SK-N-SH treated with all-trans-retinoic acid at 6 μM for 48 hours (cell line): ENCODE results near the gene GPR18.

Experiments used
- ATAC-seq: fragments of 200-7000 bp; cut with Tn5 transposase; 3 replicates; pipeline ENCODE4 v1.9.1; 2020; ENCODE audit warnings: mild to moderate bottlenecking, moderate library complexity
- ARNTL ChIP-seq: fragments of 450-650 bp; formaldehyde crosslinking; IDR thresholded peaks from 2 replicates; pipeline ENCODE4 v1.5.0; 2020; ENCODE audit warnings: low read depth, mild to moderate bottlenecking, moderate library complexity, borderline replicate concordance
- BACH2 ChIP-seq: fragments of 250-450 bp; sonication (Bioruptor Pico); IDR thresholded peaks from 2 replicates; pipeline ENCODE4 v1.9.0; 2021; ENCODE audit warnings: mild to moderate bottlenecking, borderline replicate concordance
- CSDC2 ChIP-seq: fragments of 250-450 bp; sonication (Bioruptor Pico); IDR thresholded peaks from 2 replicates; pipeline ENCODE4 v1.5.0; 2020; ENCODE audit warnings: mild to moderate bottlenecking, moderate library complexity
- ESRRG ChIP-seq: fragments of 250-450 bp; sonication (Bioruptor Pico); IDR thresholded peaks from 2 replicates; pipeline ENCODE4 v1.6.1; 2021; ENCODE audit warnings: mild to moderate bottlenecking
- GLIS3 ChIP-seq: fragments of 250-450 bp; sonication (Bioruptor Pico); IDR thresholded peaks from 2 replicates; pipeline ENCODE4 v1.5.0; 2020; ENCODE audit warnings: mild to moderate bottlenecking, moderate library complexity
- ISL1 ChIP-seq: fragments of 250-450 bp; sonication (Bioruptor Pico); IDR thresholded peaks from 2 replicates; pipeline ENCODE4 v2.1.2; 2022; ENCODE audit warnings: mild to moderate bottlenecking, moderate library complexity
- OSR1 ChIP-seq: fragments of 250-450 bp; sonication (Bioruptor Pico); IDR thresholded peaks from 2 replicates; pipeline ENCODE4 v1.8.0; 2022; ENCODE audit warnings: moderate library complexity, mild to moderate bottlenecking, inconsistent platforms
- PATZ1 ChIP-seq: fragments of 250-450 bp; sonication (Bioruptor Pico); IDR thresholded peaks from 2 replicates; pipeline ENCODE4 v1.8.0; 2020; ENCODE audit warnings: mild to moderate bottlenecking, moderate library complexity, borderline replicate concordance
- POU6F1 ChIP-seq: fragments of 250-450 bp; sonication (Bioruptor Pico); IDR thresholded peaks from 2 replicates; pipeline ENCODE4 v1.8.0; 2021; ENCODE audit warnings: low read depth, mild to moderate bottlenecking, moderate library complexity, borderline replicate concordance
- PPARA ChIP-seq: fragments of 250-450 bp; sonication (Bioruptor Pico); IDR thresholded peaks from 2 replicates; pipeline ENCODE4 v1.5.0; 2020; ENCODE audit warnings: mild to moderate bottlenecking, borderline replicate concordance
- RARB ChIP-seq: fragments of 250-450 bp; sonication (Bioruptor Pico); IDR thresholded peaks from 2 replicates; pipeline ENCODE4 v1.8.0; 2021; ENCODE audit warnings: mild to moderate bottlenecking, moderate library complexity
- TCF4 ChIP-seq: fragments of 250-450 bp; sonication (Bioruptor Pico); IDR thresholded peaks from 2 replicates; pipeline ENCODE4 v1.8.0; 2021; ENCODE audit warnings: mild to moderate bottlenecking, moderate library complexity, borderline replicate concordance
- TOX ChIP-seq: fragments of 250-450 bp; sonication (Bioruptor Pico); IDR thresholded peaks from 2 replicates; pipeline ENCODE4 v1.8.0; 2021; ENCODE audit warnings: mild to moderate bottlenecking, moderate library complexity, borderline replicate concordance
- ZC3H10 ChIP-seq: fragments of 250-450 bp; sonication (Bioruptor Pico); IDR thresholded peaks from 2 replicates; pipeline ENCODE4 v1.5.1; 2021; ENCODE audit warnings: mild to moderate bottlenecking, moderate library complexity
- ZFP3 ChIP-seq: fragments of 250-450 bp; sonication (Bioruptor Pico); IDR thresholded peaks from 2 replicates; pipeline ENCODE4 v1.5.0; 2020; ENCODE audit warnings: mild to moderate bottlenecking, moderate library complexity
- ZFP30 ChIP-seq: fragments of 450-650 bp; formaldehyde crosslinking; IDR thresholded peaks from 2 replicates; pipeline ENCODE4 v1.5.0; 2022; ENCODE audit warnings: mild to moderate bottlenecking, moderate library complexity
- ZNF565 ChIP-seq: fragments of 450-650 bp; formaldehyde crosslinking; conservative IDR thresholded peaks from 2 replicates; pipeline ENCODE4 v1.5.0; 2020; ENCODE audit warnings: low read depth, mild to moderate bottlenecking, moderate library complexity
- ZNF8 ChIP-seq: fragments of 450-650 bp; formaldehyde crosslinking; IDR thresholded peaks from 2 replicates; pipeline ENCODE4 v1.5.0; 2020; ENCODE audit warnings: mild to moderate bottlenecking, moderate library complexity
- TF ChIP-seq, protein P1 (sequence below): fragments of 250-450 bp; sonication (Bioruptor Pico); IDR thresholded peaks from 2 replicates; pipeline ENCODE4 v1.5.1; 2021; ENCODE audit warnings: mild to moderate bottlenecking, moderate library complexity
- TF ChIP-seq, protein P2 (sequence below): fragments of 250-450 bp; sonication (Bioruptor Pico); IDR thresholded peaks from 2 replicates; pipeline ENCODE4 v1.5.0; 2020; ENCODE audit warnings: mild to moderate bottlenecking, moderate library complexity
- TF ChIP-seq, protein P3 (sequence below): fragments of 250-450 bp; sonication (Bioruptor Pico); IDR thresholded peaks from 2 replicates; pipeline ENCODE4 v1.5.1; 2020; ENCODE audit warnings: low read depth, mild to moderate bottlenecking, moderate library complexity

Gene GPR18

DNA sequence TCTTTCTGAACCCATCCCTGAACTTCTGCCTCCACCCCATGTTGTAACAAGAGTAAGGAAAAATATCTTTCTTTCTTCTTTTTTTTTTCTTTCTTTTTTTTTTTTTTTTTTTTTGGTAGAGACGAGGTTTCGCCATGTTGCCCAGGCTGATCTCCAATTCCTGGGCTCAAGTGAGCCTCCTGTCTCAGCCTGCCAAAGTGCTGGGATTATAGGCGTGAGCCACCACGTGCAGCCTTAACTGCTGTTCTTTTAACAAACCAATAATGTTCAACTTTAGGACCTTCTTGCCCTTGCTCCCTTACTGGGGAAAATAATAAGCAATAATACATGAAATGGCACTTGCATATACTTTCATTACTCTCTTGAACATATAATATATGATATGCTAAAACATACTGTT is 29.4 kb upstream of the GPR18 start:
- TF ChIP-seq PPARA, result no peak
- TF ChIP-seq BACH2, result no peak
- no peak for TF ChIP-seq POU6F1 (CRISPR knock-in tag)
- no peak for TF ChIP-seq CSDC2 (CRISPR knock-in tag)
- no peak for TF ChIP-seq OSR1 (CRISPR knock-in tag)
- TF ChIP-seq GLIS3, result no peak
- TF ChIP-seq TOX (CRISPR knock-in tag), result no peak
- TF ChIP-seq, protein P1, sequence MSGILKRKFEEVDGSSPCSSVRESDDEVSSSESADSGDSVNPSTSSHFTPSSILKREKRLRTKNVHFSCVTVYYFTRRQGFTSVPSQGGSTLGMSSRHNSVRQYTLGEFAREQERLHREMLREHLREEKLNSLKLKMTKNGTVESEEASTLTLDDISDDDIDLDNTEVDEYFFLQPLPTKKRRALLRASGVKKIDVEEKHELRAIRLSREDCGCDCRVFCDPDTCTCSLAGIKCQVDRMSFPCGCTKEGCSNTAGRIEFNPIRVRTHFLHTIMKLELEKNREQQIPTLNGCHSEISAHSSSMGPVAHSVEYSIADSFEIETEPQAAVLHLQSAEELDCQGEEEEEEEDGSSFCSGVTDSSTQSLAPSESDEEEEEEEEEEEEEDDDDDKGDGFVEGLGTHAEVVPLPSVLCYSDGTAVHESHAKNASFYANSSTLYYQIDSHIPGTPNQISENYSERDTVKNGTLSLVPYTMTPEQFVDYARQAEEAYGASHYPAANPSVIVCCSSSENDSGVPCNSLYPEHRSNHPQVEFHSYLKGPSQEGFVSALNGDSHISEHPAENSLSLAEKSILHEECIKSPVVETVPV, result no peak
- TF ChIP-seq, protein P2, sequence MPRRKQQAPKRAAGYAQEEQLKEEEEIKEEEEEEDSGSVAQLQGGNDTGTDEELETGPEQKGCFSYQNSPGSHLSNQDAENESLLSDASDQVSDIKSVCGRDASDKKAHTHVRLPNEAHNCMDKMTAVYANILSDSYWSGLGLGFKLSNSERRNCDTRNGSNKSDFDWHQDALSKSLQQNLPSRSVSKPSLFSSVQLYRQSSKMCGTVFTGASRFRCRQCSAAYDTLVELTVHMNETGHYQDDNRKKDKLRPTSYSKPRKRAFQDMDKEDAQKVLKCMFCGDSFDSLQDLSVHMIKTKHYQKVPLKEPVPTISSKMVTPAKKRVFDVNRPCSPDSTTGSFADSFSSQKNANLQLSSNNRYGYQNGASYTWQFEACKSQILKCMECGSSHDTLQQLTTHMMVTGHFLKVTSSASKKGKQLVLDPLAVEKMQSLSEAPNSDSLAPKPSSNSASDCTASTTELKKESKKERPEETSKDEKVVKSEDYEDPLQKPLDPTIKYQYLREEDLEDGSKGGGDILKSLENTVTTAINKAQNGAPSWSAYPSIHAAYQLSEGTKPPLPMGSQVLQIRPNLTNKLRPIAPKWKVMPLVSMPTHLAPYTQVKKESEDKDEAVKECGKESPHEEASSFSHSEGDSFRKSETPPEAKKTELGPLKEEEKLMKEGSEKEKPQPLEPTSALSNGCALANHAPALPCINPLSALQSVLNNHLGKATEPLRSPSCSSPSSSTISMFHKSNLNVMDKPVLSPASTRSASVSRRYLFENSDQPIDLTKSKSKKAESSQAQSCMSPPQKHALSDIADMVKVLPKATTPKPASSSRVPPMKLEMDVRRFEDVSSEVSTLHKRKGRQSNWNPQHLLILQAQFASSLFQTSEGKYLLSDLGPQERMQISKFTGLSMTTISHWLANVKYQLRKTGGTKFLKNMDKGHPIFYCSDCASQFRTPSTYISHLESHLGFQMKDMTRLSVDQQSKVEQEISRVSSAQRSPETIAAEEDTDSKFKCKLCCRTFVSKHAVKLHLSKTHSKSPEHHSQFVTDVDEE (CRISPR knock-in tag), result no peak
- no peak for TF ChIP-seq ZFP30 (CRISPR knock-in tag)
- TF ChIP-seq RARB (CRISPR knock-in tag), result no peak
- TF ChIP-seq ESRRG (CRISPR knock-in tag), result no peak
- TF ChIP-seq ZNF565, result no peak
- TF ChIP-seq ZC3H10 (CRISPR knock-in tag), result no peak
- TF ChIP-seq ARNTL (CRISPR knock-in tag), result no peak
- no peak for TF ChIP-seq ZNF8
- TF ChIP-seq TCF4 (CRISPR knock-in tag), result no peak
- TF ChIP-seq PATZ1 (CRISPR knock-in tag), result no peak
- no peak for TF ChIP-seq ISL1 (CRISPR knock-in tag)
- TF ChIP-seq, protein P3, sequence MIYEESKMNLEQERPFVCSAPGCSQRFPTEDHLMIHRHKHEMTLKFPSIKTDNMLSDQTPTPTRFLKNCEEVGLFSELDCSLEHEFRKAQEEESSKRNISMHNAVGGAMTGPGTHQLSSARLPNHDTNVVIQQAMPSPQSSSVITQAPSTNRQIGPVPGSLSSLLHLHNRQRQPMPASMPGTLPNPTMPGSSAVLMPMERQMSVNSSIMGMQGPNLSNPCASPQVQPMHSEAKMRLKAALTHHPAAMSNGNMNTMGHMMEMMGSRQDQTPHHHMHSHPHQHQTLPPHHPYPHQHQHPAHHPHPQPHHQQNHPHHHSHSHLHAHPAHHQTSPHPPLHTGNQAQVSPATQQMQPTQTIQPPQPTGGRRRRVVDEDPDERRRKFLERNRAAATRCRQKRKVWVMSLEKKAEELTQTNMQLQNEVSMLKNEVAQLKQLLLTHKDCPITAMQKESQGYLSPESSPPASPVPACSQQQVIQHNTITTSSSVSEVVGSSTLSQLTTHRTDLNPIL (CRISPR knock-in tag), result no peak
- no peak for ATAC-seq

DNA sequence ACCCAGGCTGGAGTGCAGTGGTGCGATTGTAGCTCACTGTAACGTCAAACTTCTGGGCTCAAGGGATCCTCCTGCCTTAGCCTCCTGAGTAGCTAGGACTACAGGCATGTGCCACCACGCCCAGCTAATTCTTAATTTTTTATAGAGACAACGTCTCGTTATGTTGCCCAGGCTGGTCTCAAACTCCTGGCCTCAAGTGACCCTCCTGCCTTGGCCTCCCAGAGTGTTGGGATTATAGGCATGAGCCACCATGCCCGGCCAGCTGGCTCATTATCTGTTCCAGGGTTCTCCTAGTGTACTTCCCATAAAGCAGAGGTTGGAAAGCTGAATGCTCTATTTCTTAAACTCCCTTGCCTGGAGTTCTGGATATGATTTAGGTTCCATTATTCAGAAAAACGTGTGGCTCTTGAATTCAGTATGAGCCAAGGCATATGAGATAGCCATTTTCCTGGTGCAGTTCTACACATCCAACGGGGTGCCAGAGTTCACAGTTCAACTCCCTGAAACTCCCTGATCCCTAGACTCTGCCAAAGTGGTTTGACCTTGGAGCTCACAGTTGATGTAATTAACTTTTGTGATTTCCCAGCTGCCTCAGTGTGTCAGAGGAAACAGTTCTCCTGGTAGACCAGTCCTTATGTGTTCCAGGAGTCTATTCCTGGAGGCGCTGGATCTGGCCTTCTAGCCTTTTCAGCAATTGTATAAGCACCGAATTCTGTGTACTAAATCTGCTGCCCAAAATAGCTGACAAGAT is 27.4 kb upstream of the GPR18 start:
- TF ChIP-seq ZFP3 (no peak), POU6F1 (CRISPR knock-in tag) (no peak), ESRRG (CRISPR knock-in tag) (no peak), ISL1 (CRISPR knock-in tag) (no peak), PPARA (no peak)
- no peak for ATAC-seq
